Cardiac fibroblast (primary cell): ENCODE results near the gene P2RX1.

Experiments
- DNase-seq, 2 donors: peaks; one replicate each; pipeline versions ENCODE4 v3.0.0 to v3.0.0-alpha.2; 2010; ENCODE audit warnings: low read depth in 2 of 2
- H3K4me3 ChIP-seq, 2 donors: replicated peaks in 1 of 2; 1 replicate in 1 of 2; 2 replicates in 1 of 2; pipeline ENCODE4 v1.5.1; 2011; ENCODE audit warnings: low read depth in 2 of 2, low read length in 2 of 2, mild to moderate bottlenecking in 2 of 2, moderate library complexity in 1 of 2
- TF ChIP-seq, protein P1 (sequence below): IDR thresholded peaks from one replicate; pipeline ENCODE4 v1.5.1; 2011; ENCODE audit warnings: low read depth, mild to moderate bottlenecking, low read length, inconsistent platforms

The P2RX1 gene

DNA sequence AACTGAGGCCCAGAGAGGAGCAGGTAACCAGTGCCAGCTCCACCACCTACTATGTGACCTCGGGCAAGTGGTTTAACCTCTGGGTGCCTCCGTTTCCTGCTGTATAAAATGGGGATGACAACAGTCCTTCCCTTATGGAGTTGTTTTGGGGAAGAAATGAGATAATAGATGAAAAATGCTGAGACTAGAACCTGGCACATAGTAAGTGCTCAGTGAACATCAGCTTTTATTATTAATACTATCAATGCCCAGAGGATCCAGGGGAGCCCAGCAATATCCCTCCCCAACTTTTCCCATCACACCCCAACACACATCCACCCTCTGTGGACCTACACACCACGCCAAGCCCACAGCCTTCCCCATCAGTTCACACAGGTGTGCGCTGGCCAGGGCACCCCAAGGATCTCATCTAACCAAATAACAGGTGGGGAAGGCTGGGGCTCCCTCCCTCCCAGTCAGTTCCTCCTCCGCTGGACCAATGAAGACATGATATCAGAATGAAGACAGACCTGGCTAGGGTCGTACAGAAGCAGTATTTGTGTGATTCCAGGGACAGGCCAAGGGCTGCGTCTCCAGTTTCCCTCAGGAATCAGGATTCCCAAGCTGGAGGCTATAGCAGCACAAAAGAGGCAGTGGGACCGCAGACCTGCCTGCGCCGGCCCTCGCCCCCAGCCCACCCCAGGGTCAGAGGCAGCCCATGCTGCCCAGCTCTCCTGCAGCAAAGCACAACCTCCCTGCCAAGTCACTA lies 46.1 kb upstream of the P2RX1 start:
- TF ChIP-seq, protein P1, sequence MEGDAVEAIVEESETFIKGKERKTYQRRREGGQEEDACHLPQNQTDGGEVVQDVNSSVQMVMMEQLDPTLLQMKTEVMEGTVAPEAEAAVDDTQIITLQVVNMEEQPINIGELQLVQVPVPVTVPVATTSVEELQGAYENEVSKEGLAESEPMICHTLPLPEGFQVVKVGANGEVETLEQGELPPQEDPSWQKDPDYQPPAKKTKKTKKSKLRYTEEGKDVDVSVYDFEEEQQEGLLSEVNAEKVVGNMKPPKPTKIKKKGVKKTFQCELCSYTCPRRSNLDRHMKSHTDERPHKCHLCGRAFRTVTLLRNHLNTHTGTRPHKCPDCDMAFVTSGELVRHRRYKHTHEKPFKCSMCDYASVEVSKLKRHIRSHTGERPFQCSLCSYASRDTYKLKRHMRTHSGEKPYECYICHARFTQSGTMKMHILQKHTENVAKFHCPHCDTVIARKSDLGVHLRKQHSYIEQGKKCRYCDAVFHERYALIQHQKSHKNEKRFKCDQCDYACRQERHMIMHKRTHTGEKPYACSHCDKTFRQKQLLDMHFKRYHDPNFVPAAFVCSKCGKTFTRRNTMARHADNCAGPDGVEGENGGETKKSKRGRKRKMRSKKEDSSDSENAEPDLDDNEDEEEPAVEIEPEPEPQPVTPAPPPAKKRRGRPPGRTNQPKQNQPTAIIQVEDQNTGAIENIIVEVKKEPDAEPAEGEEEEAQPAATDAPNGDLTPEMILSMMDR: no peak
- DNase-seq: no peak
- H3K4me3 ChIP-seq: no peak overlapping the region

DNA sequence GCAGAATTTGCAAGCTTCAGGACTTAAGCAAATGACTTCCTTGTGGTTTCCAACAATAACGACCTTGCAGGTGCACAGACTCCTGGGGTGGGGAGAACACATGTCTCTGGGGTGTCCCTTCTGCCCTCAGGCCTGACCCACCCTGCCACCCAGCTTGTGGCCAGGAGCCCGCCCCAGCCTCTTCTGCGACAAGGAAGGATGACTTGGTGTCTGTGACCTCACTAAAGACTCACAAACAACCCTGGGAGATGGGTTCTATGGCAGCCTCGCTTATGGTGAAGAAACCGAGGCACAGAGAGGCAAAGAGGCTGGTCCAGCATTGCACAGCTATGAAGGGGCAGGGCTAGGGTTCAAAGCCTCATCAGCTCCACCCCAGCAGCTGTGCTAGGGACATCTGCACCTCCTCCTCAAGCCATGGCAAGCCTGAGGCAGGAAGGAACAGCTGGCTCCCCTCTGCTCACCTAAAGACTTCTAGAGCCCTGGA lies 45.3 kb upstream of the P2RX1 start:
- TF ChIP-seq, protein P1: no peak
- no peak for DNase-seq
- no peak overlapping the region for H3K4me3 ChIP-seq

GRCh38 chr17:3960764-3961163 lies 44.5 kb upstream of the P2RX1 start:
- no peak overlapping the region for H3K4me3 ChIP-seq
- DNase-seq: peak; percentile 27 to 59
- TF ChIP-seq, protein P1: no peak

- TF ChIP-seq, protein P1: no peak
- DNase-seq: no peak
- H3K4me3 ChIP-seq: no peak overlapping the region
Measured at GRCh38 chr17:3959921-3960601, 43.8 kb upstream of the P2RX1 start.

DNA sequence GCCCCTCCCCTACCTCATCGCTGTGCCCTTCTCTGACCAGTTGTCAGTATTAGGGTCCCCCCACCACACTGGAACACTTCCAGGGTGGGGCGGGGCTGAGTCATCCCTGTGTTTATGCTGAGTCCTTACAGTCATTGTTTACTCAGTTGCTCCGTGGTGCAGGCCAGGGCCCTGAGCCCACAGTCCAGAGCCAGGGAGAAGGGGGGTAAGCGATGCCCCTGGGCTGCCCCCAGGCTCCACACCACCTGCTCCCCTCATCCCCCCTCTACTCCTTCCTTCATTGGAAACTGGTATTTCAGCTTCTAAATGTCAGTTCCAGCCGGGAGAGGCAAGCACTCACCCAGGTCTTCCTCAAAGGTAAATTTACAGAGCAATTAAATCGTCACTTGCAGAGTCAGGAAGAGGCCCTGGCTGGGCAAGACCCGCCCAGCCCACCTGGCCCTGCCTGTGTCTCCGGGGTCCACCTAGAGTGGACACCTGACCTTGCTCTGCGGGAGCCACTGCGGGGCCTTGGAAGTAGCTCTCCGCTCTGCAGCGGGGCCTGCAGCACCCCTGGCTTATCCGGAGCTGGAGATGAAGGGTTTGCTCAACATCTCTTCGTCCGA lies 43.1 kb upstream of the P2RX1 start:
- TF ChIP-seq, protein P1: no peak
- DNase-seq: peak in 1 of 2 donors; percentile 69
- H3K4me3 ChIP-seq: no peak overlapping the region

DNA sequence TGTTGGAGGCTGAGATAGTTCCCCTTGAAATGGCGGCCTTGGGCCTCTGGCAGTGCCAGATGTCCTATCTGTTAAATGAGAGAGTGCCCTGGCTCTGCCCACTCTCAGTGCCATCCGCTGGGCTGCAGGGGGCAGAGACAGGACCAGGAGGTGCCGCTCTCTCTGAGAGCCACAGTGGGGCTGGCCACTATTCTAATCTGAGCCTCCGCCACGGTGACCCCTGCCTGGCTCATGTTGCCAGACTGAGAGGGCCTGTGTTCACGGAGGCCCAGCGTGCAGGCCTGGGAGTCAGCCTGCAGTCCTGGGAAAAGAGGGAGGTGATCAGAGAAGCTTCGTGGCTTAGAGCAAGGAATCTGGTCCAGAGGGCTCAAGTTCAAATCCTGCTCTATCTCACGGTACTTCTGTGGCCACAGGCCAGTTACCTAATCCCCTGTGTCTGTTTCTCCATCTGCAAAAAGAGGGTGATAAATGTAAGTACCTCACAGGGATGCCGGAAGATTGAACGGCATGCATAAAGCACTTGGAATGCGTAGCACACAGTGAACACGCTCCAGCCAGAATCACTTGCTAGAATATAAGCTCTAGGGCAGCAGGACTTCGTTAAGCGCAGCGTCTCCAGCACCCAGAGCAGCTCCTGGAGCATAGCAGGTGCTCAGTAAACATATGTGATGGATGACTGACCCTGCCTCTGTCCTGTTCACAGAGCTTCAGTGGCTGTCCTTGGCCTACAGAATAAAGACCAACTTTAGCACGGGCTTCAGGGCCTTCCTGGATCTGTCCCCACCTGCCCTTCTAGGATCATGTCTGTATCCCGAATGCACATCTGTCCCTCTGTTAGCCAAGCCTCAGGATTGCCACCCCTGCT lies 41.7 kb upstream of the P2RX1 start:
- DNase-seq: no peak
- TF ChIP-seq, protein P1: no peak
- H3K4me3 ChIP-seq: no peak overlapping the region
